RPMI7951 (cell line): Measurements from ENCODE around the gene RXRA. TPM values are rescaled to one million over a fixed set of nuclear protein-coding genes. Genes with fewer than 3 reads are reported as not detected.
A peak's percentile ranks its signal among the peaks of the same experiment; 100 is the strongest.

Experiments
- DNase-seq: peaks from one replicate; pipeline ENCODE4 v3.0.0-alpha.2; 2012; ENCODE audit warnings: low read depth
- total RNA-seq: library from RNA; depleted of rRNA; stranded (reverse); fragments of >200 nt; shearing (Covaris generic); gene quantifications from 2 replicates; pipeline ENCODE4 v1.2.3, GENCODE V29; 2014

RXRA gene
- total RNA-seq, 1 experiment from 2014 or later = 3.5 TPM

GRCh38 chr9:134352247-134352933 lies 26.1 kb downstream of the RXRA start:
- DNase-seq = no peak

- DNase-seq = no peak
Observed at GRCh38 chr9:134353539-134353938, 27.3 kb downstream of the RXRA start.

DNA sequence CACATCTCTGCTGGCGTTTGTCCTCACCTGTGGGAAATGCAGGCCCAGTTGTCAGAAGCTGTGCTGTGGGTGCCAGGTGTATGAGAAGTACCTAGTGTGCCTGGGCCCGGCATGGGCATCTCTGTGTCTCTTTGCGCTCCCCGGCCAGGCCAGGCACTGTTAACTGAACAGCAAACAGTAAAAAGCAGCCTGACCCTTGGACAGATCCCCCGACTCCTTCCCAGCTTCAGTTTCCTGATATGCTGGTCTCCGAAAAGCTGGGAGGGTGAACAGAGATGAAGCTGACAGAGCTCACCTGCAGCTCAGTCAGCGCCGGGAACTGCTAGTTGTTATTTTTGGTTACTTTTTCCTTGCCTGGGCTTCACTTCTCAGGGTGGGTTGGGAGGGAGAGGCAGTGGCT lies 28.9 kb downstream of the RXRA start:
- DNase-seq = no peak

- DNase-seq = no peak
Observed at GRCh38 chr9:134355561-134356279, 29.5 kb downstream of the RXRA start.

GRCh38 chr9:134356496-134357470 lies 30.5 kb downstream of the RXRA start:
- no peak for DNase-seq

GRCh38 chr9:134357631-134358025 lies 31.4 kb downstream of the RXRA start:
- no peak for DNase-seq

- DNase-seq = no peak
Observed at GRCh38 chr9:134358026-134358661, 31.9 kb downstream of the RXRA start.

- DNase-seq = no peak
Observed at GRCh38 chr9:134358662-134359319, 32.5 kb downstream of the RXRA start.

DNA sequence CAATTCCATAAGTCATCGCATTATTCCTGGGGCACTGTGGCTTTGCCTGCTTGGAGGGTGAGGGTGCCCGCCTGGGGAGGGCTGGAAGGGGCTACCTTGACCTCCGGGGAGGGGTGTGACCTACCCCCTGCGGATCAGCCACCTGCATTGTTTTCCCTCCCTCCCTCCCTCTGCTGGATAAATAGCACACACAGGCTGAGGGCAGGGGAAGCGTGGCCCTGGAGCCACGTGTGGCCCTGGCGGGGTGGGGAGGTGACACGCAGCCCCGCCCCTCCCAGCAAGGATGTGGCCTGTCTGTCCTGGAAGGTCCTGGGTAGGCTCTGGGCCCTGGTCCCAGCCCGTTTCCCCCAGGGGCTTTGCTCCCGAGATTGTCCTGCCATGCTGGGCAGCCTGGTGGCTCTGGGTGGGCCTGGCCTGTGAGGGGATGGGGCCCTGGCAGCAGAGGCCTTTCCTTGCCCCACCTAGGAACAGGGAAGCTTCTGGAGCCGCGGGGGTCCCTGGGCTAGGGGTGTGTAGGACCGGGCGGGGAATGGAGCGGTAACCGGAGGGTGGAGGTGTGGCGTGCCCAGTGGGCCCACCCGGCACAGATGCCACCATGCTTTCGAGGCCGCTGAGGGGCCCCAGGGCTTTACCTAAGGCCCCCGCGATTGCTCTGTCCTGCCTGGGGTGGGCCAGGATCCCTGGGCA lies 33.4 kb downstream of the RXRA start:
- DNase-seq = no peak

DNA sequence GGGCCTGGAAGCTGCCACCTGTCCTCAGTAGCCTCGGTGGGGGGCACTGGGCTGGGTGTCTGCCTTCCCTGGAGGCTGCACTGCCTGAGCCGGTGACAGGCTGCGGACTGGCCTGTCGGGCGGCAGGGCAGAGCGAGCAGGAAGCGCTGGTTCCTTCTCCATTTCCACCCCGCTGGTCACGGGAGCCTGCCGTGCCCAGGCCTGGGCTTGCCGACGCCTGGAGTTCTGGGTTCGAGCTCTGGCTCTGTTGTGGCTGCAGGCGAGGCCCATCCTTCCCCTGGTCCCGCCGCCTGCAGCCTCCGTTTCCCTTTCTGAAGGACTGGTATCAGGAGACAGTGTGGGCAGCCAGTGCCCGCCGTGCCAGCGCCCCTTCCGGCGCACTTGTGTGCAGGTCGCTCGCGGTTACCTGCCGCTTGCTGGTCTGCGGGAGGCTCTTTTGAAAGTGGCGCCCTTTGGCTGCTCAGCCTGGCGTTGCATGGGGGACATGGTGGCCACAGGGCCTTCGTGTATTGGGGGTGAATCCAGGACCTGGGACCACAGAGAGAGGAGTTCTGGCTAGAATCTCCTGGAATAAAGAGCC lies 34.0 kb downstream of the RXRA start:
- no peak for DNase-seq

- DNase-seq = peak; percentile 12
Observed at GRCh38 chr9:134360897-134361296, 34.6 kb downstream of the RXRA start.

DNA sequence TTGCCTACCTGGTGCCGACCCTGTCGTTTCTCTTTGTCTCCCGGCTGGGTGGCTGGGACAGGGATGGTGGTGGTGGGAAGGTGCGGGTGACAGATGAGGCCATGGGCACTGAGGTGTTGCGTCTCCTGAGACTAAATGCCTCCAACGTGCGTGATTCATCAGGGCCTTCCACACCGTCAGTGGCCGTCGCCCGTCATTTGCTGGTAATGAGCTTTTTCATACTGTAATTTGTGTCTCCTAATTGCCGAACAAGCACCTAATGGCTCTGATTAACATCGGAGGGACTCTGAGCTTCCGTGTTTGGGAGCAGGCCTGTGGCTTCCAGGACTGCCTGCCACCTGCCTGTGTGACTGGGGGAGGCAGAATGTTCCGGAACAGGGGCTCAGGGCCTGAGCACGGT lies 35.2 kb downstream of the RXRA start:
- no peak for DNase-seq

DNA sequence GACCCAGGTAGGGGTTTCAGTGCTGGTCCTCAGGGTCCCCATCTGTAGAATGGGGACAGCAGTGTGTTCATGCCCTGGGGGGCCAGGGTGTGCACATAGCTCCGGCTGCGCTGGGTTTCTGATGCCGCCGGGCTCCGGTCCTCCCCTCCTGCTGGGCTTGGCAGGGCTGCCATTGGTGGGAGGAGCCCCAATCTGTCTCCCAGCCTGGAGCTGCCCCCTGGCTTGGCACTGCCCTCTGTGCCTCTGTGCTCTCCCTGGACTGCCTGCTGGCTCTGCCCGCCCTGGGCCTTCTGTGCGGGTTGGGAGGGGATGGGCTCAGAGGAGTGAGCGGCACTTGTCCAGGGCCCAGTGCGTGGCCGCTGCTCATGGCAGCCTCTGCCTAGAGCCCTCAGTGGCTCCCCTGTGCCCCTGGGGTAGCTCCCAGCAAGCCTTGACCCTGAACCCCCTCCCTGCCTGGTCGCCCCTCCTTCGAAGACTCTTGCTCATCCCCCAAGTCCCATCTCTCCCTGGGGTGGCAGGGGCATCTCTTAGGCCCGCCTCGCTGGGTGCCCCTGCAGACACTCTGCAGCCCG lies 35.7 kb downstream of the RXRA start:
- DNase-seq = no peak

- no peak for DNase-seq
Observed at GRCh38 chr9:134363450-134363849, 37.2 kb downstream of the RXRA start.

- DNase-seq = no peak
Observed at GRCh38 chr9:134364391-134365114, 38.3 kb downstream of the RXRA start.

DNA sequence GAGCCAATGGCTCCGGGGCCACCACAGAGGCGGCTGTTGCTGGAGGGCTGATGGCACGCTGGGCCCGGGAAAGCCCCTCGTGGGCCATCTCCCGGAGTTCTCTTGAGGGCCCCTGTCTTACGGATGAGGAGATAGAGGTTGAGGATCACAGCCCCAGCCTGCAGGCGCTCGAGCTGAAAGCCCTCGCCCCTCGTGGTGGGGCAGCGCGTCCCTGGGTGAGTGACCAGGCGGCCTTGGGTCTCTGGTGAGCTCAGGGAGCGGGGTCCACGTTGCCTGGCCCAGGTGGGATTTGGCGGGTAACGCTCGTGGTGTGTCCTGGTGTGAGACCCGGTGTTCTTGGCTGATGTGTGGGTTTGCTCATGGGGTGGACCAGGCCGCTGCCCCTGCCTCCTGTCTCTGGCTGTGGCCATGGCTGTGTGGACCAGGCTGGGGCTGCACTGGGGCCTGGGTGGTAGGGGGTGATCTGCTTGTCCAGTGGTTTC lies 38.9 kb downstream of the RXRA start:
- DNase-seq = no peak

- peak; percentile 16 for DNase-seq
Observed at GRCh38 chr9:134365791-134366222, 39.6 kb downstream of the RXRA start.

DNA sequence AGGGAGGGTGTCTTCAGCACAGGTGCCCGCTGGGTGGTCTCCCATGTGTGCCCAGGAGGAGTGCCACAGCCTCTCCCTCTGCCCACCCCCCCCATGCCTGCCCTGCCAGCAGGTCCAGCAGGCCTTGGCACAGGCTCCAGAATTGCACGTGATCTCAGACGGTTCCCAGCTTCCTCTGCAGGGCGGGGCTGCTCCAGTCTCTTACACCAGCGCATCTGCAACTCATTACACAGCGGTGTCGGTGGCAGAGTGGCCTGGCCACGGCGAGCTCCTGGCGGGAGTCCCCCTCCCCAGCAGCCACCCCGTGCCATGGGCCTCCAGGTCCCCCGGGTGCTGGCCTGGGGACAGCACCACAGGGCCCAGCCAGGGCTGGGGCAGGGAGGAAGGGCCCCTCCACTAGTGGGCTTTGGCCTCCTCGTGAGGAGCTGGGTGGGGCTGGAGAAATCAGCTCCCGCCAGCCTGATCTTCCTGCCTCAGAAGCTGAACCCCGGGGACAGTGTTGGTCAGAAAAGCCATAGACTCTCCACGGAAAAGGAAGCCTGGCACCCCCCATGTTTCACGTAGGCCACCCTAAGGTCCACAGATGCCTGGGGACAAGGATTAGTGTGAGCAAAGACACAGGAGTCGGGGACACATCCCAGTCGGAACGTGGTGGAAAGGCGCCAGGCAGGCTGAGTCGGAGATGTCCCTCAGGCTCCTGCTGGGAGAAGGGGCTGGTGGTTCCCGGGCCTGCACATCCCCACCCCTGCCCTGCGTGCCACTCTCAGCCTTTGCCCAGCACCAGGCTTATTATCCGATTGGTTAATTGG lies 40.2 kb downstream of the RXRA start:
- peak; percentile 85 for DNase-seq
